Neural cell (in vitro differentiated cells): ENCODE data around the gene PROZ.

Source experiments
- EP300 ChIP-seq: fragments of 450-650 bp; conservative IDR thresholded peaks from 2 replicates; pipeline ENCODE4 v1.6.1; 2014; ENCODE audit warnings: antibody characterized with exemption, mild to moderate bottlenecking, moderate library complexity; ENCODE audit not compliant: poor library complexity, severe bottlenecking
- EZH2 ChIP-seq: fragments of 200-600, 300-800 bp; shearing (Covaris generic), sonication (generic); IDR thresholded peaks from 2 replicates; pipeline ENCODE4 v1.6.1; 2014; ENCODE audit warnings: antibody characterized with exemption, low read length, borderline replicate concordance, mild to moderate bottlenecking; ENCODE audit not compliant: insufficient read depth, poor library complexity, severe bottlenecking
- MXI1 ChIP-seq: fragments of 450-650 bp; conservative IDR thresholded peaks from 2 replicates; pipeline ENCODE4 v1.6.1; 2014; ENCODE audit warnings: antibody characterized with exemption, mild to moderate bottlenecking; ENCODE audit not compliant: poor library complexity, severe bottlenecking
- POLR2AphosphoS5 ChIP-seq: IDR thresholded peaks from 2 replicates; pipeline ENCODE4 v1.6.1; 2012
- RAD21 ChIP-seq: fragments of 450-650 bp; conservative IDR thresholded peaks from 2 replicates; pipeline ENCODE4 v1.6.1; 2014; ENCODE audit warnings: antibody characterized with exemption, mild to moderate bottlenecking, moderate library complexity
- SMC3 ChIP-seq: fragments of 450-650 bp; conservative IDR thresholded peaks from 2 replicates; pipeline ENCODE4 v1.6.1; 2014; ENCODE audit warnings: antibody characterized with exemption, mild to moderate bottlenecking, moderate library complexity; ENCODE audit not compliant: poor library complexity
- TAF1 ChIP-seq: IDR thresholded peaks from 2 replicates; pipeline ENCODE4 v1.6.1; 2012; ENCODE audit warnings: low read depth
- TF ChIP-seq, protein P1 (sequence below): fragments of 450-650 bp; IDR thresholded peaks from 2 replicates; pipeline ENCODE4 v1.5.1; 2014; ENCODE audit warnings: antibody characterized with exemption, mild to moderate bottlenecking, moderate library complexity; ENCODE audit not compliant: poor library complexity, severe bottlenecking

- TF ChIP-seq, protein P1, sequence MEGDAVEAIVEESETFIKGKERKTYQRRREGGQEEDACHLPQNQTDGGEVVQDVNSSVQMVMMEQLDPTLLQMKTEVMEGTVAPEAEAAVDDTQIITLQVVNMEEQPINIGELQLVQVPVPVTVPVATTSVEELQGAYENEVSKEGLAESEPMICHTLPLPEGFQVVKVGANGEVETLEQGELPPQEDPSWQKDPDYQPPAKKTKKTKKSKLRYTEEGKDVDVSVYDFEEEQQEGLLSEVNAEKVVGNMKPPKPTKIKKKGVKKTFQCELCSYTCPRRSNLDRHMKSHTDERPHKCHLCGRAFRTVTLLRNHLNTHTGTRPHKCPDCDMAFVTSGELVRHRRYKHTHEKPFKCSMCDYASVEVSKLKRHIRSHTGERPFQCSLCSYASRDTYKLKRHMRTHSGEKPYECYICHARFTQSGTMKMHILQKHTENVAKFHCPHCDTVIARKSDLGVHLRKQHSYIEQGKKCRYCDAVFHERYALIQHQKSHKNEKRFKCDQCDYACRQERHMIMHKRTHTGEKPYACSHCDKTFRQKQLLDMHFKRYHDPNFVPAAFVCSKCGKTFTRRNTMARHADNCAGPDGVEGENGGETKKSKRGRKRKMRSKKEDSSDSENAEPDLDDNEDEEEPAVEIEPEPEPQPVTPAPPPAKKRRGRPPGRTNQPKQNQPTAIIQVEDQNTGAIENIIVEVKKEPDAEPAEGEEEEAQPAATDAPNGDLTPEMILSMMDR, result no peak
- TF ChIP-seq EP300 (no peak), TAF1 (no peak), MXI1 (no peak), EZH2 (no peak), RAD21 (no peak), POLR2AphosphoS5 (no peak), SMC3 (no peak)
Observed at GRCh38 chr13:113176822-113177221, 18.4 kb downstream of the PROZ start.
